Body of pancreas (tissue), 4 donors: Measurements from ENCODE around the gene RNLS.

Experiments
- CTCF ChIP-seq, 7 experiments: fragments of 450-650 bp in 4 of 7; fragments of 200-600 bp in 3 of 7; sonication (generic) in 3 of 7; IDR thresholded peaks; one replicate each; pipeline ENCODE4 v1.5.1; 2016 to 2019; ENCODE audit warnings: antibody characterized with exemption in 7 of 7
- POLR2A ChIP-seq, 3 donors: fragments of 450-650 bp; IDR thresholded peaks; one replicate each; pipeline ENCODE4 v1.6.1; 2016; ENCODE audit warnings: antibody characterized with exemption in 3 of 3, mild to moderate bottlenecking in 2 of 3

GRCh38 chr10:88617772-88618300 is 34.7 kb upstream of the RNLS start:
- TF ChIP-seq CTCF (IDR thresholded peaks at IDR 0.05) = no peak
- no peak for TF ChIP-seq POLR2A (IDR thresholded peaks at IDR 0.05)
